Astrocyte (in vitro differentiated cells and primary cell): ENCODE data around the gene CTIF.

Experiments
- EZH2 ChIP-seq: IDR thresholded peaks from 2 replicates; pipeline ENCODE4 v1.6.1; 2012; ENCODE audit warnings: mild to moderate bottlenecking, low read length, inconsistent platforms; ENCODE audit not compliant: insufficient read depth
- TF ChIP-seq, protein P1 (sequence below): IDR thresholded peaks from 2 replicates; pipeline ENCODE4 v1.5.1; 2011; ENCODE audit warnings: low read depth, mild to moderate bottlenecking, inconsistent platforms, low read length, moderate library complexity; ENCODE audit not compliant: insufficient read depth

DNA sequence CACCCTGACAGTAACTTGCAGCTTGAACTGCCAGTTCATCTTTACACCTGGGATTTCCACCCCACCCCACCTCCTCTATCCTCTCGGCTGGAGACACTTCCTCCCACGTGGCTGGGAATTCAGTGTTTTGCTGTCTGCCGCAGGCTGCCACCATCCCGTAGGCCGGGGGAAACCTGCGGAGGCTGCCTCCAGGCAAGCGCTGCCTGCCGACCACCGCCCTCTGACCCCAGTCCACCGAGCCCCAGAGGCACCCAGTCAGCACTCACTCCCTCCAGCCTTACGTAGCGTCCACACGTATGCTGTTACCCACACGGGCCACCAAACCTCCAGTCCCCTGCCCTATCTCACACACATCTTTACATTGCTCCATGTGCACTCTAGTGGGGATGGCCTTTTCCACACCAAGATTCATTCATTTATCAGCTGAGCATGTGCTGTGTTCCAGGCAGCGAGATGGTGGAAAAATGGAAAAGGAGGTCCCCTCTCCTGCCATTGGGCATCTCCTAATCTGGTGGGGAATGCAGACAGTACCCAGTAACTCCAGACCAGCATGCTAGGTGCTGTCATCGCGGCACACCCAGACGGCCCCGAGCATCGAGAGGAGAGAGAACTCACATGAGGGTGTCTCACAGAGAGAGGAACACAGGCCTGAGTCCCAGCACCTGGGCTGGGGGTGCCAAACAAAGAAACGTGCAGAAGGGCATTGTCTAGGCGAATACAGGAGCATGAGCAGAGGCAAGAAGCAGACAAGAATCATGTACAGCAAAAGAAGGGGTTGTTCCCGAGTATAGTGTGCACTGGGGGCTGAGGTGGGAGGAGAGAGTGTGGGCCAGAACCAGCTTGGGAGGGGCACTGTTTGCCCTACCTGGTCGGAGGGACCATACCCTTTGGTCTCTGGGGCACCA is 245.0 kb downstream of the CTIF start:
- TF ChIP-seq, protein P1, sequence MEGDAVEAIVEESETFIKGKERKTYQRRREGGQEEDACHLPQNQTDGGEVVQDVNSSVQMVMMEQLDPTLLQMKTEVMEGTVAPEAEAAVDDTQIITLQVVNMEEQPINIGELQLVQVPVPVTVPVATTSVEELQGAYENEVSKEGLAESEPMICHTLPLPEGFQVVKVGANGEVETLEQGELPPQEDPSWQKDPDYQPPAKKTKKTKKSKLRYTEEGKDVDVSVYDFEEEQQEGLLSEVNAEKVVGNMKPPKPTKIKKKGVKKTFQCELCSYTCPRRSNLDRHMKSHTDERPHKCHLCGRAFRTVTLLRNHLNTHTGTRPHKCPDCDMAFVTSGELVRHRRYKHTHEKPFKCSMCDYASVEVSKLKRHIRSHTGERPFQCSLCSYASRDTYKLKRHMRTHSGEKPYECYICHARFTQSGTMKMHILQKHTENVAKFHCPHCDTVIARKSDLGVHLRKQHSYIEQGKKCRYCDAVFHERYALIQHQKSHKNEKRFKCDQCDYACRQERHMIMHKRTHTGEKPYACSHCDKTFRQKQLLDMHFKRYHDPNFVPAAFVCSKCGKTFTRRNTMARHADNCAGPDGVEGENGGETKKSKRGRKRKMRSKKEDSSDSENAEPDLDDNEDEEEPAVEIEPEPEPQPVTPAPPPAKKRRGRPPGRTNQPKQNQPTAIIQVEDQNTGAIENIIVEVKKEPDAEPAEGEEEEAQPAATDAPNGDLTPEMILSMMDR, result no peak
- no peak for TF ChIP-seq EZH2
